ENCODE data around the gene SF3B3.
"Not testable (repeated sequence)": the region's sequence is repeated elsewhere in the genome, so short reads cannot be mapped to it uniquely, and the experiment has no call there.

SF3B3 gene

GRCh38 chr16:70527315-70527996 is 3.8 kb downstream of the SF3B3 start:
- no peak for TF ChIP-seq CTCF (IDR thresholded peaks at IDR 0.05; ENCODE audit: borderline replicate concordance, insufficient read depth, low read depth, low read length)
- no peak overlapping the region for H3K4me3 ChIP-seq (ENCODE audit: low read depth, low read length)

- peak; percentile 21; the same call in 1 of the 2 replicates for TF ChIP-seq CTCF (IDR thresholded peaks at IDR 0.05; ENCODE audit: borderline replicate concordance, insufficient read depth, low read depth, low read length)
- H3K4me3 ChIP-seq (ENCODE audit: low read depth, low read length): no peak overlapping the region
Observed at GRCh38 chr16:70529051-70529777, 5.6 kb downstream of the SF3B3 start.

- not testable (repeated sequence) for H3K4me3 ChIP-seq (ENCODE audit: low read depth, low read length)
Observed at GRCh38 chr16:70529954-70530353, 6.3 kb downstream of the SF3B3 start.

- TF ChIP-seq CTCF (IDR thresholded peaks at IDR 0.05; ENCODE audit: borderline replicate concordance, insufficient read depth, low read depth, low read length): no peak
- no peak overlapping the region for H3K4me3 ChIP-seq (ENCODE audit: low read depth, low read length)
Observed at GRCh38 chr16:70534971-70535370, 11.4 kb downstream of the SF3B3 start.

GRCh38 chr16:70540994-70541393 is 17.4 kb downstream of the SF3B3 start:
- H3K4me3 ChIP-seq (ENCODE audit: low read depth, low read length): no peak overlapping the region
- no peak for TF ChIP-seq CTCF (IDR thresholded peaks at IDR 0.05; ENCODE audit: borderline replicate concordance, insufficient read depth, low read depth, low read length)

- no peak overlapping the region for H3K4me3 ChIP-seq (ENCODE audit: low read depth, low read length)
- TF ChIP-seq CTCF (IDR thresholded peaks at IDR 0.05; ENCODE audit: borderline replicate concordance, insufficient read depth, low read depth, low read length): no peak
Observed at GRCh38 chr16:70544548-70544947, 20.9 kb downstream of the SF3B3 start.

GRCh38 chr16:70548936-70549335 is 25.3 kb downstream of the SF3B3 start:
- TF ChIP-seq CTCF (IDR thresholded peaks at IDR 0.05; ENCODE audit: borderline replicate concordance, insufficient read depth, low read depth, low read length): no peak
- H3K4me3 ChIP-seq (ENCODE audit: low read depth, low read length): no peak overlapping the region

Measured in GM12875 (cell line).